NCI-H446 treated with DMSO at 0.1 percent for 48 hours (cell line): ENCODE data around the gene PRR27.
"Not testable (repeated sequence)": the region's sequence is repeated elsewhere in the genome, so short reads cannot be mapped to it uniquely, and the experiment has no call there.

Source experiments
- DNase-seq: peaks from one replicate; lab custom pipeline; 2025; lab: John Stamatoyannopoulos, UW

Gene PRR27

GRCh38 chr4:70203601-70204000 lies 49.6 kb downstream of the PRR27 start:
- DNase-seq = no peak

GRCh38 chr4:70212752-70213151 lies 58.7 kb downstream of the PRR27 start:
- DNase-seq = not testable (repeated sequence)
